ENCODE results near the gene PARD3B. TPM values are rescaled to one million over a fixed set of nuclear protein-coding genes. Genes with fewer than 3 reads are reported as not detected.

The PARD3B gene
- total and polyA plus RNA-seq, 2 of the 8 experiments (the other 6 are each of a cell fraction or from before 2014, with no cell fraction given) = 1.2 to 5.7 TPM

DNA sequence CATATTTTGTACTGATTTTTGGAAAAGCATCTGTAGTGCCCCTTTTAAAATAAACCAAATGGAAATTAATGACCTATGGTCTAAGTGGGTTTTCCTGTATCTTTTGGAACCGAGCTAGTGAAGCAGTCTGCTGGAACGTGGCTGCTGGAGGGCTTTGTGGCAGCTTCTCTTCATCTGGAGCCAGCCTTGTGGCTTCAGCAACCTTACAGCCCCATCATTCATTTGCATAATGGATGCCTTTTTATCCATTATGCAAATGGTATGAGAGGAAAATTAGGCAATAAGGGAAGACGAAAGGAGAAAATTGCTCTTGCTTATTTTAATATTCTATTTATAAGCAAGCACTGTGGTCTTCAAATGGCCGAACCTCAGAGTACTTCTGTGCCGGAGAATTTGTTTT, 421.0 kb downstream of the PARD3B start (continued):
- TF ChIP-seq GABPA (IDR thresholded peaks at IDR 0.05; ENCODE audit: borderline replicate concordance, insufficient read depth, low read length) (no peak), SP1 (IDR thresholded peaks at IDR 0.05; ENCODE audit: low read depth, low read length) (no peak), CBX5 (IDR thresholded peaks at IDR 0.05; ENCODE audit: low read depth, low read length) (no peak), SRF (IDR thresholded peaks at IDR 0.05; ENCODE audit: low read depth, low read length) (no peak)

Measured in H1 (cell line).